Fibroblast of pulmonary artery (primary cell): ENCODE results near the gene PSENEN.
A peak's percentile ranks its signal among the peaks of the same experiment; 100 is the strongest.

Source experiments
- DNase-seq: peaks from one replicate; pipeline ENCODE4 v3.0.0-alpha.2; 2010; ENCODE audit warnings: low read depth
- H3K4me3 ChIP-seq: replicated peaks from 2 replicates; pipeline ENCODE4 v1.5.1; 2011; ENCODE audit warnings: low read depth, mild to moderate bottlenecking, control low read depth, low read length, moderate library complexity
- CTCF ChIP-seq: IDR thresholded peaks from 2 replicates; pipeline ENCODE4 v1.5.1; 2011; ENCODE audit warnings: mild to moderate bottlenecking, control low read depth, low read length, inconsistent platforms; ENCODE audit errors: missing control alignments

PSENEN gene

GRCh38 chr19:35740108-35740422 lies 5.4 kb upstream of the PSENEN start:
- no peak for TF ChIP-seq CTCF

DNA sequence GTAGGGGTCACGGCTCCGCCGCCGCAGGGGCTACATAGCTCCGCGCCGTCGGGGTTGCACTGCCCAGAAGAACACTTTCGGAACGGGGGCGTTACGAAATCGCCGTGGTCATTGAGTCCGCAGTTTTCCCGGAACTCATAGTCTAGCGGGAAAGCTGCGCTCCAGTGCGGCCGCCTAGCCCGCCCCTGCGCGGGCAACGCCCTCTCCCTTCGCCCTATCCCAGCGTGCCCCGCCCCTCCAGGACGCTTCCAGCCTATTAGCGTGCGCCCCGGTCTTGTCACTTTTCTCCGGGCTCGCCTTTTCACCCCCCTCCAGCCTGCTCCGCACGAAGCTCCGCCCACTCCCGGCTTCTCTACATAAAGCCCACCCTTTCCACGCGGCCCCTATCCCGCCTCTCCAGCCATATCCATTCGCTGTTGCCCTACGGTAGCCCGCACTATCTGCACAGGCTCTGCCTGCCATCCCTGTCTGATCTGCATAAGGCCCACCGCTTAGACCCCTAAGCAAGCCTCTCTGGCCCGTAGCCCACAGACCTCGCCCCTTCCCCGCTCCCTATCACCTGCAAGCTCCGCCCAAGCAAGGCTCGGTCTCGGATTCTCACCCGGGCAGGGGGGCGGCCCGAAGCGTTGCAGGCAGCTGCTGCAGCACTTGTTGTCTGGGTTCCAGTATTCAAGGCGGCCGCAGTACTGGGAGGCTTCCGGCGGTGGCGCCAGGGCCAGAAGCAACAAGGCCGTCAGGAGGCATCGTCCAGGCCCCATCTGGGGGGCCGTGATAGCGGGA lies 4.8 kb upstream of the PSENEN start:
- TF ChIP-seq CTCF, result peak; percentile 7
- peak; percentile 97 for DNase-seq
- H3K4me3 ChIP-seq, result peak overlapping the region; percentile 63

More at GRCh38 chr19:35740108-35740422, 5.4 kb upstream of the PSENEN start:
- no peak for DNase-seq
- peak overlapping the region; percentile 63 for H3K4me3 ChIP-seq

GRCh38 chr19:35741203-35741515 lies 4.3 kb upstream of the PSENEN start:
- DNase-seq, result no peak
- H3K4me3 ChIP-seq, result peak overlapping the region; percentile 63
- no peak for TF ChIP-seq CTCF

DNA sequence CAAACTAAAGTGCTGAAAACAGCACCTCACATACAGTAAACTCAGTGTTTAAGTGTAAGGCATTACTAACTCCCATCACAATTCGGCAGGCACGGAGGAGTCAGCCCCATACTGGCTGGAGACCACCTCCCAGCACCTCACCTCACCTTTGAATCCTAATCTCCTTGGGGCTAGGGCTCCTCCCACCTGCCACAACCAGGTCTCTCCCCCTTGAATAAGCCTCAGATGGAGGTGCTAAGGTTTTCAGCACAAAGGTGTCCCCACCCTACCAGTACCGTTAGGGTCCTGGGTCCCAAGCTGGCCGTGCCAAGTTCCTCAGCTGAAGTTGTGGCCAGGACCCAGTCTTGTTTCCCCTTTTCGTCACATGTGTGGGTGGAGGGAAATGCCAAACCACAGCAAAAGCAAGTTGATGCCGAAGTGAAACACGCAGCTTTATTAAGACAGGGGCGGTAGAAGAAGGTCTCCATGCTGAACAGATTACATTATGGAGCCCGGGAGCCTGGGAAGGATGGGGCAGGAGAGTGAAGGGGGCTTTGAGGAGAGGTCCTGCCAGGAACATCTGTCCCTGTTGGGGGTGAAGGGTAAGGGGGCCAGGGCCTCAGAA lies 3.2 kb upstream of the PSENEN start, which contains the start of gene IGFLR1:
IGFLR1 (minus strand) TSS at position 332 of the 604 bp plus-strand sequence. CDS start 1,272 bp downstream, outside the sequence.
- DNase-seq, result no peak
- no peak within 1 kb of the TSS for H3K4me3 ChIP-seq
- no peak for TF ChIP-seq CTCF

GRCh38 chr19:35743640-35744429 lies 1.6 kb upstream of the PSENEN start:
- no peak for DNase-seq
- no peak overlapping the region for H3K4me3 ChIP-seq
- no peak for TF ChIP-seq CTCF

DNA sequence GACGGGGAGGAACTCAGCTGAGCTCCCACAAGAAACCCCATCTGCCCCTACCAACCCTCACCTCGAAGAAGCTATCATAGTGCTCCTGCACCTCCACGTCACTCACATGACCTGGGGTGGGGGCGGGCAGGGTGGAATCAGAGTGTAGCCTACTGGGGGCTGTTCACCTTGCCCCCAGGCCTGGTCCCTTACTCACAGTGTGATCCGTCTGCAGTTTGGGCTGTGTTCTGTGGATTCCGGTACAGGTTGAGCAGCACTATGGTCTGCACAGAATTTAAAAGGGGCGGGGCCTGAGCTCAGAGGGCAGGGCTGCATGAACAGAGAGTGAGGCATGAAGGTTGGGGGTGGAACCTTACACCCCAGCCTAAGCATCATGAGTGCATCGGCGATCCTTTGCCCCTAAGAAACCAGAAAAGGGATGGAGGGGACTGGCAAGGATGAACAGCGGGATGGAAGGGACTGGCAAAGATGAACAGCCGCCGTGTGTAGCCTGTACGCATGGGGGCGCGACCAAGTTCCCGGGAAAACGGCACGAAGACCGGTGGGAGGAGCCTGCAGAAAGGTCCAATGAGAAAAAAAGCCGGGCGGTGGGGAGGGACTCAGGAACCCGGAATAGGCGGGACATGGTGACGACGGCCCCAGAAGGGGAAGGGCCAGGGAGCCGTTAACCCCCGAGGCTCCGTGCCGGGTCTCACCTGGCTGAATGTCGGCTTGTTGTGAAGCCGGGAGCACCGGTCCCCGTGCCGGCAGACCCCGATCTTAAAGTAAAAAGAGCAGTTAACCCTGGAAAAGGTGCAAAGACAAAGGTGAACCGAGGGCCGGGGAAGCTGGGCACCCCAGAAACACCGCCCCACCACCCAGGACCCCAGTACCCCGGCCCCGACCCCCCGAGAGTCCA lies 772 bp upstream of the PSENEN start:
- peak overlapping the region; percentile 92 for H3K4me3 ChIP-seq
- TF ChIP-seq CTCF, result peak; percentile 45
- peak; percentile 96 for DNase-seq
